HEK293 (cell line): ENCODE results near the gene RTP3.
"Not testable (repeated sequence)": the region's sequence is repeated elsewhere in the genome, so short reads cannot be mapped to it uniquely, and the experiment has no call there.

Experiments used
- CTCF ChIA-PET: fragments of 350-600 bp; formaldehyde crosslinking; extraction: SDS; loops from one replicate; lab custom pipeline; 2021; ENCODE audit warnings: antibody characterized with exemption; lab: Yijun Ruan, JAX
- POLR2A ChIA-PET: fragments of 300-600 bp; formaldehyde crosslinking; extraction: SDS; loops from one replicate; lab custom pipeline; 2020; ENCODE audit warnings: antibody characterized with exemption, inconsistent platforms; lab: Yijun Ruan, JAX
- H3K27ac ChIP-seq: fragments of 200-500 bp; sonication (Bioruptor generic); 2 replicates; pipeline ENCODE4 v1.5.1; 2014; ENCODE audit warnings: low read depth, low read length, control low read depth, inconsistent platforms; ENCODE audit errors: extremely low read depth
- H3K36me3 ChIP-seq, 2 experiments: fragments of 200-500 bp in 1 of 2; sonication (Bioruptor generic) in 1 of 2; 1 replicate in 1 of 2; 2 replicates in 1 of 2; pipeline ENCODE4 v1.5.1; 2014 to 2017; ENCODE audit warnings: inconsistent platforms in 2 of 2, low read length in 2 of 2; ENCODE audit not compliant: control insufficient read depth in 2 of 2, insufficient read depth in 1 of 2
- H3K4me1 ChIP-seq: fragments of 200-500 bp; sonication (Bioruptor generic); 2 replicates; pipeline ENCODE4 v1.5.1; 2014; ENCODE audit warnings: mild to moderate bottlenecking, low read length, inconsistent platforms; ENCODE audit not compliant: control insufficient read depth, insufficient read depth
- H3K4me3 ChIP-seq: 2 replicates; pipeline ENCODE4 v1.5.1; 2011; ENCODE audit warnings: low read depth, mild to moderate bottlenecking, control low read depth, low read length, moderate library complexity
- H3K9me3 ChIP-seq: fragments of 200-500 bp; sonication (Bioruptor generic); 2 replicates; pipeline ENCODE4 v1.5.1; 2014; ENCODE audit warnings: low read depth, low read length, inconsistent platforms; ENCODE audit not compliant: control insufficient read depth, insufficient read depth
- KLF8 ChIP-seq: fragments of 450-650 bp; formaldehyde crosslinking; IDR thresholded peaks from 2 replicates; pipeline ENCODE4 v1.5.1; 2016; ENCODE audit warnings: missing biosample characterization, missing genetic modification characterization
- MZF1 ChIP-seq: fragments of 450-650 bp; formaldehyde crosslinking; IDR thresholded peaks from 2 replicates; pipeline ENCODE4 v1.5.1; 2017; ENCODE audit warnings: missing biosample characterization, missing genetic modification characterization, borderline replicate concordance
- OVOL3 ChIP-seq: fragments of 450-650 bp; formaldehyde crosslinking; IDR thresholded peaks from 2 replicates; pipeline ENCODE4 v1.5.1; 2016; ENCODE audit warnings: missing biosample characterization, missing genetic modification characterization
- PRDM6 ChIP-seq: fragments of 450-650 bp; formaldehyde crosslinking; IDR thresholded peaks from 2 replicates; pipeline ENCODE4 v1.5.1; 2017; ENCODE audit warnings: missing biosample characterization, missing genetic modification characterization
- REPIN1 ChIP-seq: fragments of 450-650 bp; formaldehyde crosslinking; IDR thresholded peaks from 2 replicates; pipeline ENCODE4 v1.5.1; 2017; ENCODE audit warnings: missing biosample characterization, missing genetic modification characterization, low read depth
- ZNF155 ChIP-seq: fragments of 450-650 bp; formaldehyde crosslinking; IDR thresholded peaks from 2 replicates; pipeline ENCODE4 v1.5.1; 2016; ENCODE audit warnings: missing biosample characterization, missing genetic modification characterization
- ZNF184 ChIP-seq: fragments of 450-650 bp; IDR thresholded peaks from 2 replicates; pipeline ENCODE4 v1.5.1; 2018; ENCODE audit warnings: missing biosample characterization, mild to moderate bottlenecking, missing genetic modification characterization
- ZNF211 ChIP-seq: fragments of 450-650 bp; formaldehyde crosslinking; IDR thresholded peaks from 2 replicates; pipeline ENCODE4 v1.5.1; 2016; ENCODE audit warnings: low read depth, missing biosample characterization, missing genetic modification characterization
- ZNF302 ChIP-seq: fragments of 450-650 bp; formaldehyde crosslinking; IDR thresholded peaks from 2 replicates; pipeline ENCODE4 v1.5.1; 2016; ENCODE audit warnings: missing biosample characterization, missing genetic modification characterization, low read depth
- ZNF324 ChIP-seq: fragments of 450-650 bp; formaldehyde crosslinking; IDR thresholded peaks from 2 replicates; pipeline ENCODE4 v1.5.1; 2016; ENCODE audit warnings: missing biosample characterization, missing genetic modification characterization
- ZNF335 ChIP-seq: fragments of 450-650 bp; formaldehyde crosslinking; conservative IDR thresholded peaks from 2 replicates; pipeline ENCODE4 v1.5.1; 2016; ENCODE audit warnings: missing biosample characterization, missing genetic modification characterization
- ZNF518A ChIP-seq: fragments of 450-650 bp; formaldehyde crosslinking; conservative IDR thresholded peaks from 2 replicates; pipeline ENCODE4 v1.5.1; 2016; ENCODE audit warnings: low read depth, missing biosample characterization, missing genetic modification characterization
- ZNF529 ChIP-seq: fragments of 450-650 bp; formaldehyde crosslinking; IDR thresholded peaks from 2 replicates; pipeline ENCODE4 v1.5.1; 2017; ENCODE audit warnings: missing genetic modification characterization, missing biosample characterization; ENCODE audit not compliant: insufficient replicate concordance
- ZNF558 ChIP-seq: fragments of 450-650 bp; formaldehyde crosslinking; IDR thresholded peaks from 2 replicates; pipeline ENCODE4 v1.5.1; 2016; ENCODE audit warnings: missing biosample characterization, missing genetic modification characterization
- ZNF670 ChIP-seq: fragments of 450-650 bp; formaldehyde crosslinking; IDR thresholded peaks from 2 replicates; pipeline ENCODE4 v1.5.1; 2016; ENCODE audit warnings: missing biosample characterization, missing genetic modification characterization, low read depth
- ZNF677 ChIP-seq: fragments of 450-650 bp; IDR thresholded peaks from 2 replicates; pipeline ENCODE4 v1.5.0; 2018; ENCODE audit warnings: missing biosample characterization, mild to moderate bottlenecking, missing genetic modification characterization, moderate library complexity
- ZNF704 ChIP-seq: fragments of 450-650 bp; formaldehyde crosslinking; IDR thresholded peaks from 2 replicates; pipeline ENCODE4 v1.5.1; 2016; ENCODE audit warnings: missing biosample characterization, missing genetic modification characterization
- TF ChIP-seq, protein P1 (sequence below): fragments of 450-650 bp; formaldehyde crosslinking; IDR thresholded peaks from 2 replicates; pipeline ENCODE4 v1.5.1; 2016; ENCODE audit warnings: missing biosample characterization, missing genetic modification characterization

Gene RTP3

DNA sequence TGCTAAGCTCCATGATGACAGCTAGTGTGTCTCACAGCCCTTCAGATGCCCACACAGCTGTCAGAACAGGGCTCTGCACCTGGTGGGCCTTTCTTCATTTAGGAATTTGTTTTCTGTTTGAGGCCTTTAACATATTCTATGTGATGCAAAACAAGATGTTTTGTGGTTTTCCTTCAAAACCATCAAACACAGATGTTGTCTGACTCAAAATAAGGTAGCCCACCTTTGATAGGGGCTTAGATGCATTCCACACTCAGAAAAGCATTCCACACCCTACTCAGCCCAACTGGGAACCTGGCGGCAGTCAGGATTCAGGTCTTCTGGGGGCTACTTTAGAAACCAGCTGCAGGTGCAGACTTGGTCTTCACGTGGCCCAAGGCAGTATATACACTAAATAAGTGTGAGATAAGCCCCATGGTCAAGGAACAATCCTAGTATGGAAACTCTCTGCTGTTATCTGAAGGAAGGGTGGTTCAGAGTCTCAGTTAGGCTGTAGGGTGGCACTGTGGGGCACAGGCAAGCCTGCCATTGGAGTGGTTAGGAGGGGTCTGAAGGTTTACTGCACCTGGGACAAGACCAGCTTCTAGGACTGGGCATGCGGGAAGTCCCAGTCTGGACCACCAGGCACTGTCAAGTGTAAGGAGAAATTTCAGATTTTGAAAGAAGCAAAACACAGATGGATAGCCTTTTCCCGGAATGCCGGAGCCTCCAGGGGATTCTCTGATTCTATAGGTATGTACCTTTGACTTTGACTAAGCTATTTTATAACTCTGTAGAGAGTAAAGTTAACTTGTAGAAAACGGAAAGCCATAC is 48.2 kb downstream of the RTP3 start (continued):
- TF ChIP-seq KLF8 (tag by site-specific recombination) (no peak), ZNF670 (tag by site-specific recombination) (no peak), ZNF704 (no peak), PRDM6 (no peak), ZNF529 (no peak), MZF1 (tag by site-specific recombination) (no peak)
- TF ChIP-seq, protein P1, sequence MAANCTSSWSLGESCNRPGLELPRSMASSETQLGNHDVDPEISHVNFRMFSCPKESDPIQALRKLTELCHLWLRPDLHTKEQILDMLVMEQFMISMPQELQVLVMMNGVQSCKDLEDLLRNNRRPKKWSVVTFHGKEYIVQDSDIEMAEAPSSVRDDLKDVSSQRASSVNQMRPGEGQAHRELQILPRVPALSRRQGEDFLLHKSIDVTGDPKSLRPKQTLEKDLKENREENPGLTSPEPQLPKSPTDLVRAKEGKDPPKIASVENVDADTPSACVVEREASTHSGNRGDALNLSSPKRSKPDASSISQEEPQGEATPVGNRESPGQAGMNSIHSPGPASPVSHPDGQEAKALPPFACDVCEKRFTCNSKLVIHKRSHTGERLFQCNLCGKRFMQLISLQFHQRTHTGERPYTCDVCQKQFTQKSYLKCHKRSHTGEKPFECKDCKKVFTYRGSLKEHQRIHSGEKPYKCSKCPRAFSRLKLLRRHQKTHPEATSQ = no peak

GRCh38 chr3:46546896-46547440 is 49.2 kb downstream of the RTP3 start:
- no peaks in the 10 kb centered on the region for H3K36me3 ChIP-seq
- H3K9me3 ChIP-seq = no peaks in the 10 kb centered on the region
- CTCF ChIA-PET = interaction anchor here (0.5 to 1.8 kb wide), 5 partner anchors 12 to 129 kb away, joined by 3 to 4 read pairs (median 3); no protein-coding TSS in a partner anchor
- H3K27ac ChIP-seq = no peak overlapping the region
- POLR2A ChIA-PET = no interaction called here
- TF ChIP-seq ZNF211 (tag by site-specific recombination) = no peak
- no peak for TF ChIP-seq ZNF335 (tag by site-specific recombination)
- no peak for TF ChIP-seq ZNF324 (tag by site-specific recombination)
- no peak for TF ChIP-seq ZNF677
- TF ChIP-seq ZNF184 (tag by site-specific recombination) = no peak
- no peaks in the 10 kb centered on the region for H3K4me1 ChIP-seq
- no peak overlapping the region for H3K4me3 ChIP-seq

DNA sequence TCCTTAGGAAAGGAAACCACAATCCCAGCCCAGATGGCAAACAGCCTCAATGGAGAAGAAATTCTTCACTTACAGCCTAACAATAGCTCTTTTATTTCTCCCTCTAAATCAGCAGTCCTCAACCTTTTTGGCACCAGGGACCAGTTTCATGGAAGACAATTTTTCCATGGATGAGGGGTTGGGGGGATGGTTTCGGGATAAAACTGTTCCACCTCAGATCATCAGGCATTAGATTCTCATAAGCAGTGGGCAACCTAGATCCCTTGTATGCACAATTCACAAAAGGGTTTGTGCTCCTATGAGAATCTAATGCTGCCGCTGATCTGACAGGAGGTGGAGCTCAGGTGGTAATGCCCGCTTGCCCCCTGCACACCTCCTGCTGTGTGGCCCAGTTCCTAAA is 50.8 kb downstream of the RTP3 start:
- POLR2A ChIA-PET = not testable (repeated sequence)

DNA sequence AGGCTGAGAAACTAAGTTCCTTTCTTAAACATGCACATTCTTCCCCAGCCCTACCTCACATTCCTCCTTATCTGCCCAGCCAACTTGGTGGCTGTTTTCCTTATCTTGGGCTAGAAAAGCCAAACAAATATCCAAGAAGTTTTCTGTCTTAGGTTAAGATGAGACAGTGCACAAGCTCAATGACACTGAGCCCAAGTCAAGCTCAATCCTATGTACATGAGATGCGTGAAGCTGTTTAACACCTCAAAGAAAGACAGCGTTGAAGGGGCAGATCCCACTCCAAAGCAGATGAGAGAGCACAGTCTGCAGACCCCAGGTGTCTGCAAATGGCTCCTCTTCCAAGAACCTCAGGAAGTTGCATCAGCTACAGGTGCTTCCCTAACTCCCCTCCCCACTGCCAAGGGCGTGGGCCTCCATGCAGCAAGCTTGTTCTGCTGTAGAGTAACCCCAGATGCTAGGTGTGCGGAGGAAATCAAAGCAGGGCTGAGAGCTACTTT is 51.7 kb downstream of the RTP3 start:
- H3K4me3 ChIP-seq = no peak overlapping the region
- H3K27ac ChIP-seq = no peak overlapping the region
- no peaks in the 10 kb centered on the region for H3K36me3 ChIP-seq
- ChIA-PET CTCF (interaction anchor here (0.7 to 1.3 kb wide), 5 partner anchors 9 to 87 kb away, joined by 3 to 4 read pairs (median 4); no protein-coding TSS in a partner anchor), POLR2A (no interaction called here)
- no peaks in the 10 kb centered on the region for H3K9me3 ChIP-seq
- no peaks in the 10 kb centered on the region for H3K4me1 ChIP-seq
- TF ChIP-seq ZNF155 = no peak
- TF ChIP-seq OVOL3 = no peak
- TF ChIP-seq ZNF302 (tag by site-specific recombination) = no peak
- TF ChIP-seq ZNF518A (tag by site-specific recombination) = no peak
- no peak for TF ChIP-seq ZNF558 (tag by site-specific recombination)
- TF ChIP-seq REPIN1 (tag by site-specific recombination) = no peak

More for the DNA sequence above, 50.8 kb downstream of the RTP3 start:
- not testable (repeated sequence) for H3K4me1 ChIP-seq, H3K4me3 ChIP-seq, H3K36me3 ChIP-seq, H3K27ac ChIP-seq, H3K9me3 ChIP-seq
- CTCF ChIA-PET = interaction anchor here (1.3 kb wide), 1 partner anchor 87 kb away, joined by 3 read pairs; no protein-coding TSS in a partner anchor
